MM.1S (cell line): ENCODE measurements around the gene RASL10B.

Experiments
- CTCF ChIP-seq: fragments of 300-600 bp; sonication (generic); IDR thresholded peaks from 2 replicates; pipeline ENCODE4 v1.5.1; 2016; ENCODE audit warnings: antibody characterized with exemption, low read length, mixed read lengths
- EZH2 ChIP-seq: fragments of 300-600 bp; sonication (generic); optimal IDR thresholded peaks from 2 replicates; pipeline ENCODE3; 2017; ENCODE audit warnings: low read depth, mild to moderate bottlenecking, antibody characterized with exemption, low read length, mixed read lengths
- EZH2phosphoT487 ChIP-seq: fragments of 300-600 bp; sonication (generic); IDR thresholded peaks from 2 replicates; pipeline ENCODE4 v1.6.1; 2018; ENCODE audit warnings: antibody characterized with exemption, low read length

GRCh38 chr17:35738519-35739133 is 7.2 kb downstream of the RASL10B start:
- TF ChIP-seq CTCF, result no peak
- no peak for TF ChIP-seq EZH2phosphoT487
- TF ChIP-seq EZH2, result no peak
